Smooth muscle cell (in vitro differentiated cells): ENCODE results near the gene RNF43. TPM values are rescaled to one million over a fixed set of nuclear protein-coding genes. Genes with fewer than 3 reads are reported as not detected.

ENCODE experiments used
- DNase-seq: peaks from one replicate; lab custom pipeline; 2025; ENCODE audit not compliant: unreplicated experiment; lab: John Stamatoyannopoulos, UW
- H2AFZ ChIP-seq: fragments of 200-600 bp; sonication (generic); 2 replicates; pipeline ENCODE4 v1.6.0; 2016; ENCODE audit warnings: antibody characterized with exemption, low read depth, mild to moderate bottlenecking
- H3F3A ChIP-seq: fragments of 200-600 bp; sonication (generic); 2 replicates; pipeline ENCODE4 v1.6.0; 2017; ENCODE audit warnings: antibody characterized with exemption, low read depth
- H3K27ac ChIP-seq: fragments of 200-600 bp; sonication (generic); 2 replicates; pipeline ENCODE4 v1.5.1; 2016; ENCODE audit warnings: low read depth, mild to moderate bottlenecking
- H3K27me3 ChIP-seq: fragments of 200-600 bp; sonication (generic); 2 replicates; pipeline ENCODE4 v1.6.1; 2016; ENCODE audit warnings: low read depth, mild to moderate bottlenecking
- H3K36me3 ChIP-seq: fragments of 200-600 bp; sonication (generic); 2 replicates; pipeline ENCODE4 v1.5.1; 2016; ENCODE audit warnings: low read depth
- H3K4me1 ChIP-seq: fragments of 200-600 bp; sonication (generic); 2 replicates; pipeline ENCODE4 v1.5.1; 2016; ENCODE audit warnings: low read depth
- H3K4me2 ChIP-seq: fragments of 200-600 bp; sonication (generic); 2 replicates; pipeline ENCODE4 v1.6.0; 2016; ENCODE audit warnings: mild to moderate bottlenecking
- H3K4me3 ChIP-seq: fragments of 200-600 bp; sonication (generic); 2 replicates; pipeline ENCODE4 v1.5.1; 2016; ENCODE audit warnings: mild to moderate bottlenecking
- H3K79me2 ChIP-seq: fragments of 200-600 bp; sonication (generic); 2 replicates; pipeline ENCODE4 v1.6.0; 2016; ENCODE audit warnings: low read depth, mild to moderate bottlenecking
- H3K9ac ChIP-seq: fragments of 200-600 bp; sonication (generic); 2 replicates; pipeline ENCODE4 v1.6.0; 2016; ENCODE audit warnings: low read depth
- H3K9me3 ChIP-seq: fragments of 200-600 bp; sonication (generic); replicated peaks from 2 replicates; pipeline ENCODE4 v1.5.1; 2016; ENCODE audit warnings: low read depth
- H4K20me1 ChIP-seq: fragments of 200-600 bp; sonication (generic); 2 replicates; pipeline ENCODE4 v1.6.0; 2016; ENCODE audit warnings: low read depth
- WGBS: methylation state at CpG from one replicate; pipeline ENCODE4 v1.1.7; 2016; ENCODE audit warnings: low lambda C conversion rate; 5-methylcytosine and 5-hydroxymethylcytosine counted together
- polyA plus RNA-seq: library from polyadenylated mRNA; unstranded; fragments of >200 nt; fragmentation: Nextera tagmentation; extraction: Ambion mirVana; gene quantifications from 2 replicates; pipeline ENCODE4 v1.2.1, GENCODE V29; 2016
- total RNA-seq: library from RNA; depleted of rRNA; stranded (reverse); fragments of >200 nt; gene quantifications from 2 replicates; pipeline ENCODE4 v1.2.3, GENCODE V29; 2014
- TF ChIP-seq, protein P1 (sequence below): fragments of 200-600 bp; sonication (generic); IDR thresholded peaks from 2 replicates; pipeline ENCODE4 v1.5.1; 2017; ENCODE audit warnings: borderline replicate concordance, mild to moderate bottlenecking, antibody characterized with exemption; ENCODE audit not compliant: insufficient read depth, poor library complexity, severe bottlenecking

Gene RNF43
- total and polyA plus RNA-seq, 2 experiments from 2014 or later: 0.17 to 3.8 TPM

DNA sequence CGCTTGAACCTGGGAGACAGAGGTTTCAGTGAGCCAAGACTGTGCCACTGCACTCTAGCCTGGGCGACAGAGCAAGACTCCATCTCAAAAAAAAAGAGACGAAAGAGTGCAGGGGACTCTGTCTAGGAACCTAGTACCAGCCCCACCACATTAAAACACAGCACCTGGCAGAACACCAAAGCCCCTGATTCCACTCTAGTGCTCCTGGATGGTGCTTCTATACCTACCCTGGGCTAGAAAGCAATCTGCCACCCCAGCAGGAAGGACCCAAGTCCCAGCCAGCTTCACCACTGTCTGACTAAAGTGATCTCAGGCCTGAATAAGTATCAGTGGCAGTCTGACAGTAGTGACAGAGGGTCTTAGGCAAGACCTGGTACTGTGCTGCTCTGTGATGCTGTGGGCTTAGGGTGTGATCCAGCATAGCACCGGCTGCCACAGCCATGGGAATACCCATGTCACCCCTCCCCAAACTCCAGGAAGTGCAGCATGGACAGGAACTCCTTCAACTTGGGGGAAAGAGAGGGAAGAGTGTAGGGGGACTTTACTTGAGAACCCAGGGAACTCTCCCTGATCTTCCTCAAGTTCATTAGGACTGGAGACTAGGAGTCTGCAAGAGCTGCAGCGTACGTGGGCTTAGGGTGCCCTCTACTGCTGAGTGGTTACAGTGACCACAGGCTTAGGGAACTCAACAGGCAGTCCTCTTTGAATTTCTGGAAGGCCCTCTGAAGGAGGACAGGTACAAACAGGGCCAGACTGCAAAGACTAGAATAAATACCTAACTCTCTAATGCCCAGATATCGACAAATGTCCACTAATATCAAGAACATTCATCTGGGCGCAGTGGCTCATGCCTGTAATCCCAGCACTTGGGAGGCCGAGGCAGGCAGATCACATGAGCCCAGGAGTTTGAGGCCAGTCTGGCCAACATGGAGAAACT is 30.0 kb upstream of the RNF43 start:
- Histone ChIP-seq H3K36me3 (no peaks in the 10 kb centered on the region), H3K27ac (no peak overlapping the region), H3K27me3 (no peaks in the 10 kb centered on the region), H3K4me3 (no peak overlapping the region), H3K9me3 (no peaks in the 10 kb centered on the region), H3K79me2 (no peaks in the 10 kb centered on the region), H3K9ac (no peak overlapping the region), H3K4me2 (no peak overlapping the region), H2AFZ (no peak overlapping the region), H3K4me1 (no peaks in the 10 kb centered on the region), H3F3A (no peaks in the 10 kb centered on the region), H4K20me1 (no peaks in the 10 kb centered on the region)
- TF ChIP-seq, protein P1, sequence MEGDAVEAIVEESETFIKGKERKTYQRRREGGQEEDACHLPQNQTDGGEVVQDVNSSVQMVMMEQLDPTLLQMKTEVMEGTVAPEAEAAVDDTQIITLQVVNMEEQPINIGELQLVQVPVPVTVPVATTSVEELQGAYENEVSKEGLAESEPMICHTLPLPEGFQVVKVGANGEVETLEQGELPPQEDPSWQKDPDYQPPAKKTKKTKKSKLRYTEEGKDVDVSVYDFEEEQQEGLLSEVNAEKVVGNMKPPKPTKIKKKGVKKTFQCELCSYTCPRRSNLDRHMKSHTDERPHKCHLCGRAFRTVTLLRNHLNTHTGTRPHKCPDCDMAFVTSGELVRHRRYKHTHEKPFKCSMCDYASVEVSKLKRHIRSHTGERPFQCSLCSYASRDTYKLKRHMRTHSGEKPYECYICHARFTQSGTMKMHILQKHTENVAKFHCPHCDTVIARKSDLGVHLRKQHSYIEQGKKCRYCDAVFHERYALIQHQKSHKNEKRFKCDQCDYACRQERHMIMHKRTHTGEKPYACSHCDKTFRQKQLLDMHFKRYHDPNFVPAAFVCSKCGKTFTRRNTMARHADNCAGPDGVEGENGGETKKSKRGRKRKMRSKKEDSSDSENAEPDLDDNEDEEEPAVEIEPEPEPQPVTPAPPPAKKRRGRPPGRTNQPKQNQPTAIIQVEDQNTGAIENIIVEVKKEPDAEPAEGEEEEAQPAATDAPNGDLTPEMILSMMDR: peak; percentile 68
- DNase-seq: no peak
- 63% methylated on average over 9 of the region's 9 CpGs for WGBS

DNA sequence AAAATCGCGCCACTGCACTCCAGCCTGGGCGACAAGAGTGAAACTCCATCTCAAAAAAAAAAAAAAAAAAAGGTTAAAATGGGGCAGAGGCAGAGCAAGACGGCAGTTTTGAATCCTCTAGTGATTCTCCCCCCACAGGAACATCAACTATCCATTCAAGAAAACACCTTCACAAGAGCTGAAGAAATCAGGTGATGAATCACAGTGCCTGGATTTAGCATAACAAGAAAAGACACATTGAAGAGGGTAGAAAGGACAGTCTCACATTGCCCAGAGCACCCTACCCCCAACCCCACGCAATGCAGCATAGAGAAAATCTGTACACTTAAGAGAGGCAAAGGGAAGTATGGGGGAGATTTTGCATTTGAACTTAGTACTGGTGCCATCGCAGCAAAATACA is 28.8 kb upstream of the RNF43 start:
- DNase-seq: no peak
- Histone ChIP-seq H3K79me2 (no peaks in the 10 kb centered on the region), H3K4me3 (no peak overlapping the region), H3K27me3 (peaks cover 5% of the 10 kb centered on the region), H3K4me2 (no peak overlapping the region), H4K20me1 (no peaks in the 10 kb centered on the region), H3K9ac (no peak overlapping the region), H3K27ac (no peak overlapping the region), H3K4me1 (no peaks in the 10 kb centered on the region), H2AFZ (no peak overlapping the region), H3K9me3 (no peaks in the 10 kb centered on the region), H3F3A (no peaks in the 10 kb centered on the region), H3K36me3 (no peaks in the 10 kb centered on the region)
- TF ChIP-seq, protein P1: no peak
- WGBS: 84% methylated on average over 6 of the region's 6 CpGs

DNA sequence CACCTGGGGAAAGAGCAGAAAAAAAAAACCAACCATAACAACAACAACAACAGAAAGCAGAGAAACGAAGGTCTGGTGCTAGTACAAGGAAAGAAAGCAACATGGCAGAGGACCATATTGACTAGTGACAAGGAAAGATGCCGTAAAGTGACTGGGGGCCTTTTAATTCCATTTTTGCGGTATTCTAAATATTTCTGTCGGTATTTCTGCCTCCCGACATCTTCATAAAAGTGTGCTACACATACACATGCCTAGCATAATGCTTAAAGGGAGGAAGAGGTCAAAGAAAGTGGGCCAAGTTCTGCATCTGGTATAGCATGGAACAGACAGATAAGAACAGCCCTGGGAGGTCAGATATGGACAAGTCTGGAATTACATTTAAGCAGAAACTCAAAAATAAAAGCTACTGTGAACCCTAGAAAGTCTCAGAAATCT is 19.5 kb upstream of the RNF43 start:
- TF ChIP-seq, protein P1: no peak
- Histone ChIP-seq H3F3A (no peaks in the 10 kb centered on the region), H3K4me3 (no peak overlapping the region), H3K27me3 (peaks cover 20% of the 10 kb centered on the region), H3K9ac (no peak overlapping the region), H3K4me1 (no peaks in the 10 kb centered on the region), H3K27ac (no peak overlapping the region), H4K20me1 (no peaks in the 10 kb centered on the region), H3K79me2 (no peaks in the 10 kb centered on the region), H3K9me3 (no peaks in the 10 kb centered on the region), H3K4me2 (no peak overlapping the region), H3K36me3 (no peaks in the 10 kb centered on the region), H2AFZ (no peak overlapping the region)
- WGBS: 71% methylated on average over 5 of the region's 5 CpGs
- no peak for DNase-seq
